ENCODE measurements around the gene STIM1. TPM values are rescaled to one million over a fixed set of nuclear protein-coding genes. Genes with fewer than 3 reads are reported as not detected.

Gene STIM1
- total RNA-seq, 1 experiment from 2014 or later, result 15.2 TPM

GRCh38 chr11:3929649-3930048 lies 74.2 kb downstream of the STIM1 start:
- Histone ChIP-seq H3K4ac (ENCODE audit: low read depth, low read length) (no peak overlapping the region), H3K9me3 (ENCODE audit: control insufficient read depth, low read depth, low read length) (no peaks in the 10 kb centered on the region), H3K79me2 (ENCODE audit: insufficient read depth, low read length) (no peaks in the 10 kb centered on the region), H3K14ac (ENCODE audit: insufficient read depth, low read length) (no peak overlapping the region), H4K20me1 (ENCODE audit: control insufficient read depth, insufficient read depth, insufficient read length) (no peaks in the 10 kb centered on the region), H4K8ac (replicated peaks; ENCODE audit: insufficient read length, low read depth, low read length) (no peak overlapping the region), H2BK20ac (ENCODE audit: low read depth, low read length, poor library complexity, severe bottlenecking) (no peak overlapping the region), H3K27ac (ENCODE audit: insufficient read length, low read depth, low read length) (no peak overlapping the region), H2BK5ac (ENCODE audit: insufficient read length, low read length) (no peak overlapping the region), H3K79me1 (ENCODE audit: insufficient read depth, low read depth, low read length, poor library complexity, severe bottlenecking) (no peaks in the 10 kb centered on the region), H4K91ac (ENCODE audit: insufficient read length, low read depth, low read length) (no peak overlapping the region), H3K9ac (ENCODE audit: extremely low read depth, insufficient read length, low read length) (no peak overlapping the region), H2BK12ac (ENCODE audit: insufficient read length, low read depth, low read length) (no peak overlapping the region), H3K23me2 (ENCODE audit: insufficient read length, low read depth, low read length, poor library complexity, severe bottlenecking) (no peaks in the 10 kb centered on the region), H3K18ac (ENCODE audit: insufficient read length, low read depth, low read length) (no peak overlapping the region), H3K56ac (ENCODE audit: insufficient read length, low read depth, low read length) (no peak overlapping the region), H2BK120ac (ENCODE audit: low read depth, low read length, poor library complexity, severe bottlenecking) (no peak overlapping the region), H2AK5ac (ENCODE audit: insufficient read length, low read length) (no peak overlapping the region), H4K5ac (ENCODE audit: insufficient read length, low read depth, low read length) (no peak overlapping the region), H2BK15ac (ENCODE audit: low read depth, low read length) (no peak overlapping the region), H3K27me3 (ENCODE audit: insufficient read depth, low read length) (no peaks in the 10 kb centered on the region), H3K23ac (ENCODE audit: insufficient read length, low read depth, low read length) (no peak overlapping the region), H2AFZ (ENCODE audit: low read length) (no peak overlapping the region), H3K4me2 (ENCODE audit: insufficient read depth, insufficient read length, low read length) (no peak overlapping the region), H3T11ph (ENCODE audit: low read length) (no peak overlapping the region), H3K4me1 (ENCODE audit: insufficient read depth, low read length) (no peaks in the 10 kb centered on the region)
- H3K27me3 Mint-ChIP-seq (ENCODE audit: low read depth), result no peaks in the 10 kb centered on the region
- WGBS (ENCODE audit: extremely low coverage, insufficient read length, low lambda C conversion rate), result no CpG with 5 or more reads among the region's 8 CpGs
- no peak for DNase-seq
- TF ChIP-seq, protein P1, sequence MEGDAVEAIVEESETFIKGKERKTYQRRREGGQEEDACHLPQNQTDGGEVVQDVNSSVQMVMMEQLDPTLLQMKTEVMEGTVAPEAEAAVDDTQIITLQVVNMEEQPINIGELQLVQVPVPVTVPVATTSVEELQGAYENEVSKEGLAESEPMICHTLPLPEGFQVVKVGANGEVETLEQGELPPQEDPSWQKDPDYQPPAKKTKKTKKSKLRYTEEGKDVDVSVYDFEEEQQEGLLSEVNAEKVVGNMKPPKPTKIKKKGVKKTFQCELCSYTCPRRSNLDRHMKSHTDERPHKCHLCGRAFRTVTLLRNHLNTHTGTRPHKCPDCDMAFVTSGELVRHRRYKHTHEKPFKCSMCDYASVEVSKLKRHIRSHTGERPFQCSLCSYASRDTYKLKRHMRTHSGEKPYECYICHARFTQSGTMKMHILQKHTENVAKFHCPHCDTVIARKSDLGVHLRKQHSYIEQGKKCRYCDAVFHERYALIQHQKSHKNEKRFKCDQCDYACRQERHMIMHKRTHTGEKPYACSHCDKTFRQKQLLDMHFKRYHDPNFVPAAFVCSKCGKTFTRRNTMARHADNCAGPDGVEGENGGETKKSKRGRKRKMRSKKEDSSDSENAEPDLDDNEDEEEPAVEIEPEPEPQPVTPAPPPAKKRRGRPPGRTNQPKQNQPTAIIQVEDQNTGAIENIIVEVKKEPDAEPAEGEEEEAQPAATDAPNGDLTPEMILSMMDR (conservative IDR thresholded peaks at IDR 0.05), result no peak
- H3K4me1 Mint-ChIP-seq, result peaks cover 0 to 6% of the 10 kb centered on the region in 2 experiments; a peak in 1 of 4 replicates
- no peak overlapping the region; a peak in 1 of 7 replicates for H3K27ac Mint-ChIP-seq
- H3K9me3 Mint-ChIP-seq, result no peaks in the 10 kb centered on the region
- H3K4me3 Mint-ChIP-seq, result no peak overlapping the region
- no peaks in the 10 kb centered on the region for H3K36me3 Mint-ChIP-seq (ENCODE audit: insufficient read depth in 1 of 3, low read depth in 3 of 3)

All from H9 (cell line).